Stomach (tissue), 19 donors: ENCODE data around the gene KRTCAP2. TPM values are rescaled to one million over a fixed set of nuclear protein-coding genes. Genes with fewer than 3 reads are reported as not detected.
"Not testable (repeated sequence)": the region's sequence is repeated elsewhere in the genome, so short reads cannot be mapped to it uniquely, and the experiment has no call there.

Experiments
- DNase-seq, 2 donors: peaks; one replicate each; pipeline versions ENCODE4 v3.0.0 to v3.0.0-alpha.2; 2013 to 2019
- H3K27ac ChIP-seq, 5 donors: fragments of 200-600 bp in 4 of 5; sonication (generic) in 4 of 5; one replicate each; pipeline ENCODE4 v1.5.1; 2013 to 2019; ENCODE audit warnings: mild to moderate bottlenecking in 1 of 5, moderate library complexity in 1 of 5
- H3K27me3 ChIP-seq, 3 donors: fragments of 200-600 bp; sonication (generic); one replicate each; pipeline ENCODE4 v1.5.1; 2017 to 2019; ENCODE audit warnings: mixed run types in 1 of 3
- H3K36me3 ChIP-seq, 4 donors: fragments of 200-600 bp; sonication (generic); 1 replicate in 3 of 4; 2 replicates in 1 of 4; pipeline ENCODE4 v1.5.1; 2016 to 2019
- H3K4me1 ChIP-seq, 4 donors: fragments of 200-600 bp; sonication (generic); one replicate each; pipeline ENCODE4 v1.5.1; 2016 to 2019
- H3K4me3 ChIP-seq, 4 donors: fragments of 200-600 bp; sonication (generic) in 3 of 4; one replicate each; pipeline ENCODE4 v1.5.1; 2016 to 2019; ENCODE audit warnings: mild to moderate bottlenecking in 1 of 4
- H3K9me3 ChIP-seq, 4 donors: fragments of 200-600 bp; sonication (generic); one replicate each; pipeline ENCODE4 v1.5.1; 2016 to 2019
- EP300 ChIP-seq: sonication (generic); formaldehyde crosslinking; IDR thresholded peaks from one replicate; pipeline ENCODE4 v1.6.1; 2017; ENCODE audit warnings: antibody characterized with exemption
- POLR2A ChIP-seq, 4 donors: fragments of 450-650 bp; IDR thresholded peaks; one replicate each; pipeline ENCODE4 v1.6.1; 2016; ENCODE audit warnings: antibody characterized with exemption in 4 of 4, control low read depth in 2 of 4, mild to moderate bottlenecking in 1 of 4, moderate library complexity in 1 of 4
- POLR2AphosphoS5 ChIP-seq, 3 donors: sonication (generic); formaldehyde crosslinking; IDR thresholded peaks; one replicate each; pipeline ENCODE4 v1.6.1; 2016; ENCODE audit warnings: antibody characterized with exemption in 3 of 3
- WGBS, 5 donors: extraction: QIAGEN DNeasy Blood & Tissue Kit in 3 of 5; methylation state at CpG; one replicate each; pipeline versions ENCODE4 v1.1.5 to v1.1.7; 2013 to 2018; 5-methylcytosine and 5-hydroxymethylcytosine counted together
- intact Hi-C: fragments of 100-400 bp; cut with DNase I; formaldehyde crosslinking; loops from one replicate; pipeline ENCODE4 v1.15.1; 2023; ENCODE audit warnings: low total_unique reads
- long read RNA-seq, 10 donors: transcript quantifications; one replicate each; lab custom pipeline, GENCODE V29; 2026
- polyA plus RNA-seq, 3 donors: library from polyadenylated mRNA; stranded (reverse); fragments of 200-250 nt; gene quantifications; one replicate each; pipeline ENCODE4 v1.2.3, GENCODE V29; 2013
- total RNA-seq, 5 donors: library from RNA; depleted of rRNA; stranded (reverse); fragments of >200 nt; gene quantifications; one replicate each; pipeline versions ENCODE4 v1.1.0 to v1.2.3, GENCODE V29; 2014 to 2016
- TF ChIP-seq, protein P1 (sequence below), 7 experiments: fragments of 450-650 bp in 4 of 7; fragments of 200-600 bp in 3 of 7; sonication (generic) in 3 of 7; IDR thresholded peaks; one replicate each; pipeline ENCODE4 v1.5.1; 2016 to 2019; ENCODE audit warnings: antibody characterized with exemption in 7 of 7, control low read depth in 2 of 7, mild to moderate bottlenecking in 1 of 7
- donor health status: healthy with polysubstance abuse.
- donor health status: Bipolar disorder and iron deficiency.
- donor health status: healthy.

Gene KRTCAP2
- total RNA-seq (100 to 1,000 TPM in 3 of 5 donors, 10 to 100 TPM in 2; 60.8 to 238 (median 133) TPM), polyA plus RNA-seq (100 to 1,000 TPM; 183 to 399 (median 242) TPM)
- long read RNA-seq, donor 1, transcript KRTCAP2-201 (5 exons, 552 nt): minor isoform, 35 of 87 reads
- long read RNA-seq, donor 1, transcript KRTCAP2-206 (4 exons, 785 nt): major isoform, 52 of 87 reads
- long read RNA-seq, donor 1, partial matches to known transcripts: 0 of 87 reads
- long read RNA-seq, donor 1, other reads (novel, unspliced or antisense): 0 of 87 reads
- long read RNA-seq, donor 2, transcript KRTCAP2-201 (5 exons, 552 nt): minor isoform, 45 of 114 reads
- long read RNA-seq, donor 2, transcript KRTCAP2-206 (4 exons, 785 nt): major isoform, 69 of 114 reads
- long read RNA-seq, donor 2, partial matches to known transcripts: 0 of 114 reads
- long read RNA-seq, donor 2, other reads (novel, unspliced or antisense): 0 of 114 reads
- long read RNA-seq, donor 3, transcript KRTCAP2-206 (4 exons, 785 nt): major isoform, 39 of 70 reads
- long read RNA-seq, donor 3, transcript KRTCAP2-201 (5 exons, 552 nt): minor isoform, 31 of 70 reads
- long read RNA-seq, donor 3, partial matches to known transcripts: 0 of 70 reads
- long read RNA-seq, donor 3, other reads (novel, unspliced or antisense): 0 of 70 reads
- long read RNA-seq, donor 4, transcript KRTCAP2-206 (4 exons, 785 nt): major isoform, 8 of 14 reads
- long read RNA-seq, donor 4, transcript KRTCAP2-201 (5 exons, 552 nt): minor isoform, 6 of 14 reads
- long read RNA-seq, donor 4, partial matches to known transcripts: 0 of 14 reads
- long read RNA-seq, donor 4, other reads (novel, unspliced or antisense): 0 of 14 reads
- long read RNA-seq, donor 5, transcript KRTCAP2-206 (4 exons, 785 nt): minor isoform, 43 of 109 reads
- long read RNA-seq, donor 5, transcript KRTCAP2-201 (5 exons, 552 nt): major isoform, 65 of 109 reads
- long read RNA-seq, donor 5, partial matches to known transcripts: 0 of 109 reads
- long read RNA-seq, donor 5, other reads (novel, unspliced or antisense): 0 of 109 reads
- long read RNA-seq, donor 6: 0 reads
- long read RNA-seq, donor 7, transcript KRTCAP2-206 (4 exons, 785 nt): minor isoform, 54 of 140 reads
- long read RNA-seq, donor 7, transcript KRTCAP2-201 (5 exons, 552 nt): major isoform, 74 of 140 reads
- long read RNA-seq, donor 7, partial matches to known transcripts: 11 of 140 reads
- long read RNA-seq, donor 7, other reads (novel, unspliced or antisense): 0 of 140 reads
- long read RNA-seq, donor 8, transcript KRTCAP2-206 (4 exons, 785 nt): major isoform, 67 of 128 reads
- long read RNA-seq, donor 8, transcript KRTCAP2-201 (5 exons, 552 nt): minor isoform, 61 of 128 reads
- long read RNA-seq, donor 8, partial matches to known transcripts: 0 of 128 reads
- long read RNA-seq, donor 8, other reads (novel, unspliced or antisense): 0 of 128 reads
- long read RNA-seq, donor 9, transcript KRTCAP2-201 (5 exons, 552 nt): major isoform, 67 of 125 reads
- long read RNA-seq, donor 9, transcript KRTCAP2-206 (4 exons, 785 nt): minor isoform, 52 of 125 reads
- long read RNA-seq, donor 9, partial matches to known transcripts: 5 of 125 reads
- long read RNA-seq, donor 9, other reads (novel, unspliced or antisense): 0 of 125 reads
- long read RNA-seq, donor 10, transcript KRTCAP2-206 (4 exons, 785 nt): major isoform, 23 of 42 reads
- long read RNA-seq, donor 10, transcript KRTCAP2-201 (5 exons, 552 nt): minor isoform, 18 of 42 reads
- long read RNA-seq, donor 10, partial matches to known transcripts: 0 of 42 reads
- long read RNA-seq, donor 10, other reads (novel, unspliced or antisense): 0 of 42 reads

DNA sequence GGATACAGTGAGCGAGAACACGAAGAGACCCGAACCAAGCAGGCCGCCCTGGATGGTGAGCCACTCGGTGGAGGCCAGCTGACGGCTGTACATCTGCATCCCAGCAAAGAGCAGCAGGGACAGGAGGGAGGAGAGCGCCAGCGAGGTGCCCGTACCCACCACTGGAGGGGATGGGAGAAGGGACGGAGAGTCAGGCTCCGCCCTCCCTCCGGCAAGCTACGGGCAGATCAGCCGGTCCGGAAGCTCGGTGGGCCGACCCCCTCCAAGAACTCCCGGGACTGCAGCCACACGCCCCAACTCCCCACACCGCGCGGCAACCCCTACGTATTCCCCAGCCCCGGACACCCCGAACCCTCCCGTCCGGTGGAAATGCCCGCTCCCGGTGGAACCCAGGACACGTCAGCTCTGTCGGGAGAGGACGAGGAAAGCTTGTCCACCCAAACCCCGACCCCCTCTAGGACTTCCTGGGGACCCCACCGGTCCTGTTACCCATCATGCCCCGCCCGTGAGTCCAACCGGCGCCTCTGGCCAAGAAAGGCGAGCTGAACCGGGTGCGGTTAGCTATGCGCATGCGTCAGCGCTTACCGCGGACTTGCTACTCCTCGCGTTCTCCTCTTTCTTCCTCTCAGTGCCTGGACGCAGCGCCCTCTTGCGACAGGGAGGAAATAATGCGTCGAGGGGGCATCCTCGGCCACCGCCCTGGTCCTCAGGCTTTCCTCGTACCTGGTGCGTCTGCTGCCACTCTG lies at the start of gene KRTCAP2:
Gene KRTCAP2, minus strand, starts transcription at position 573 of the 746 bp plus-strand sequence. Its CDS starts 80 bp downstream, at position 493.
- intact Hi-C loops: loop anchor here (10.0 kb wide), 1 partner anchor 52 kb away; no protein-coding TSS in a partner anchor
- Histone ChIP-seq H3K36me3 (peaks cover 6 to 26% (median 25%) of the 10 kb centered on the region in 4 donors), H3K27ac (peak within 1 kb of the TSS; percentile 80 to 96 (median 93)), H3K4me1 (peaks cover 42 to 70% (median 62%) of the 10 kb centered on the region in 4 donors), H3K4me3 (peak within 1 kb of the TSS; percentile 84 to 94 (median 90)), H3K27me3 (peaks cover 0 to 19% (median 6%) of the 10 kb centered on the region in 3 donors), H3K9me3 (no peaks in the 10 kb centered on the region)
- no peak for TF ChIP-seq POLR2A (IDR thresholded peaks at IDR 0.05)
- TF ChIP-seq, protein P1, sequence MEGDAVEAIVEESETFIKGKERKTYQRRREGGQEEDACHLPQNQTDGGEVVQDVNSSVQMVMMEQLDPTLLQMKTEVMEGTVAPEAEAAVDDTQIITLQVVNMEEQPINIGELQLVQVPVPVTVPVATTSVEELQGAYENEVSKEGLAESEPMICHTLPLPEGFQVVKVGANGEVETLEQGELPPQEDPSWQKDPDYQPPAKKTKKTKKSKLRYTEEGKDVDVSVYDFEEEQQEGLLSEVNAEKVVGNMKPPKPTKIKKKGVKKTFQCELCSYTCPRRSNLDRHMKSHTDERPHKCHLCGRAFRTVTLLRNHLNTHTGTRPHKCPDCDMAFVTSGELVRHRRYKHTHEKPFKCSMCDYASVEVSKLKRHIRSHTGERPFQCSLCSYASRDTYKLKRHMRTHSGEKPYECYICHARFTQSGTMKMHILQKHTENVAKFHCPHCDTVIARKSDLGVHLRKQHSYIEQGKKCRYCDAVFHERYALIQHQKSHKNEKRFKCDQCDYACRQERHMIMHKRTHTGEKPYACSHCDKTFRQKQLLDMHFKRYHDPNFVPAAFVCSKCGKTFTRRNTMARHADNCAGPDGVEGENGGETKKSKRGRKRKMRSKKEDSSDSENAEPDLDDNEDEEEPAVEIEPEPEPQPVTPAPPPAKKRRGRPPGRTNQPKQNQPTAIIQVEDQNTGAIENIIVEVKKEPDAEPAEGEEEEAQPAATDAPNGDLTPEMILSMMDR (IDR thresholded peaks at IDR 0.05): peak in 6 of 7 experiments; percentile 65 to 99 (median 87)
- TF ChIP-seq EP300: no peak
- peak; percentile 90 to 97 (median 90) for TF ChIP-seq POLR2AphosphoS5 (IDR thresholded peaks at IDR 0.05)
- peak; percentile 96 to 98 for DNase-seq
- WGBS, 5 donors: 0 to 1% (median 0%) methylated on average over 32 to 57 of the region's 57 CpGs

DNA sequence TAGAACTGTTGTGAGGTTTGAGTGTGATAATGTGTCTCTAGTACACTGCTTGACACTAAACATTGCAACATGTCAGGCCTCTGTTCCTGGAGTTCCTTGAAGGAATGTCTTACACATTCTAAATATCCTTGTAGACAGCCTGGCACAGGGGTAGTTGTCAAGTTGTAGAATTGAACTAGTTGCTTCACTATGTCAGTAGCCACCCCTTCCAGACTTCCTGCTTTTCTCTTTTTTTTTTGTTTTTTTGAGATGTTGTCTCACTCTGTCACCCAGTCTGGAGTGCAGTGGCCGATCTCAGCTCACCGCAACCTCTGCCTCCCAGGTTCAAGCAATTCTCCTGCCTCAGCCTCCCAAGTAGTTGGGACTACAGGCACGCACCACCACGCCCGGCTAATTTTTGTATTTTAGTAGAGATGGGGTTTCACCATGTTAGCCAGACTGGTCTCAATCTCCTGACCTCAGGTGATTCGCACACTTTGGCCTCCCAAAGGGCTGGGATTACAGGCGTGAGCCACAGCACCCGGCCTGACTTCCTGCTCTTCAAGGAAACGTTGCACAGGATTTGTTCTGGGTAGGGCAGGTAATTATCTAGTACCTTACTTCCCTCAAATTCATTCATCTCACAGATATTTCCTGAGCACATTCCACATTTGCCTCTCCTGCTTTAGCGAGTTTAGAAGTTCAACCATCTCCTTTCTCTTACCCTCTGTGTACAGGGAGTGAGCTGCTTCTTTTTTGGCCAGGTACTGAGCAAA lies 47.3 kb upstream of the KRTCAP2 start:
- WGBS, 5 donors: 81 to 87% (median 84%) methylated on average over 10 of the region's 10 CpGs
- H3K4me3 ChIP-seq, DNase-seq, H3K27ac ChIP-seq, H3K36me3 ChIP-seq, H3K27me3 ChIP-seq, H3K9me3 ChIP-seq: not testable (repeated sequence)
- intact Hi-C loops: loop anchor here (10.0 kb wide), 1 partner anchor 46 kb away; the partner anchor contains the start of genes KRTCAP2 and TRIM46
- H3K4me1 ChIP-seq: peaks cover 5 to 28% (median 11%) of the 10 kb centered on the region in 4 donors

DNA sequence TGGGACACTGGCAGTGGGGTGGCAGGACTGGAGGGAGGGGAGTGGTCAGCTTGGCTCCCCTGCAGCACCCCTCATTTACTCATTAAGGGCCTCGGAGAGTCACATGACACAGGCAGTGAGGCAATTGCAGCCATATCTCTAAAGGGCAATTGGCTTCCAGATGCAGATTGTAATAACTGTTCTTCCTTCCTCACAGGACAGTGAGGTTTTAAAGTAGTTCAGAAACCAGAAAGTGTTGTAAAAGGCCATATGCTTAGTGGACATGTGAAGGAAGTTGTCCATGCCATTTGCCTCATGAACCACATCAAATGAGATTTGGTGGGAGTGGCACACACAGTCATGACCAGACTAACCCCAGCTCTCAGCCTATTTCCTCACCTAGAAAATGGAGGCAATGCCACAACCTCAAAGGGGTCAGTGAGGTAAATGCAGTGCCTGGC lies 46.5 kb upstream of the KRTCAP2 start:
- Histone ChIP-seq H3K27ac (peak overlapping the region in 1 of 5 donors; percentile 5), H3K9me3 (no peaks in the 10 kb centered on the region), H3K4me3 (peak overlapping the region in 1 of 4 donors; percentile 5), H3K27me3 (no peaks in the 10 kb centered on the region), H3K4me1 (peaks cover 5 to 20% (median 9%) of the 10 kb centered on the region in 4 donors), H3K36me3 (peaks cover 0 to 17% (median 10%) of the 10 kb centered on the region in 4 donors)
- DNase-seq: peak in 1 of 2 donors; percentile 69
- intact Hi-C loops: loop anchor here (10.0 kb wide), 1 partner anchor 45 kb away; the partner anchor contains the start of genes KRTCAP2 and TRIM46
- TF ChIP-seq EP300: no peak
- TF ChIP-seq POLR2AphosphoS5 (IDR thresholded peaks at IDR 0.05): no peak
- TF ChIP-seq POLR2A (IDR thresholded peaks at IDR 0.05): no peak
- TF ChIP-seq, protein P1 (IDR thresholded peaks at IDR 0.05): no peak
- 6 to 21% (median 9%) methylated on average over 1 of the region's 1 CpG for WGBS, 5 donors
